Mesendoderm (in vitro differentiated cells): ENCODE results near the gene CXCL3.

Experiments
- DNase-seq: peaks from one replicate; pipeline ENCODE4 v3.0.0; 2013
- H2AK5ac ChIP-seq: 2 replicates; pipeline ENCODE4 v1.6.1; 2013; ENCODE audit warnings: low read length, inconsistent platforms
- H2BK120ac ChIP-seq: 2 replicates; pipeline ENCODE4 v1.6.1; 2013; ENCODE audit warnings: low read depth, mild to moderate bottlenecking, low read length, moderate library complexity, mixed read lengths
- H2BK15ac ChIP-seq: replicated peaks from 2 replicates; pipeline ENCODE4 v1.6.1; 2013; ENCODE audit warnings: low read depth, mild to moderate bottlenecking, moderate library complexity
- H2BK5ac ChIP-seq: 2 replicates; pipeline ENCODE4 v1.6.1; 2013; ENCODE audit warnings: low read length, inconsistent platforms
- H3K18ac ChIP-seq: 2 replicates; pipeline ENCODE4 v1.6.1; 2013; ENCODE audit warnings: mild to moderate bottlenecking, low read length, mixed read lengths
- H3K23ac ChIP-seq: one replicate; pipeline ENCODE4 v1.6.1; 2013; ENCODE audit warnings: low read length
- H3K27ac ChIP-seq: 2 replicates; pipeline ENCODE4 v1.5.1; 2013; ENCODE audit warnings: low read depth, mild to moderate bottlenecking, inconsistent platforms, low read length, moderate library complexity
- H3K27me3 ChIP-seq: 2 replicates; pipeline ENCODE4 v1.6.1; 2013; ENCODE audit warnings: low read length, control low read depth, mild to moderate bottlenecking, inconsistent platforms; ENCODE audit not compliant: insufficient read depth, poor library complexity
- H3K36me3 ChIP-seq: 2 replicates; pipeline ENCODE4 v1.6.1; 2013; ENCODE audit warnings: low read length, inconsistent platforms; ENCODE audit not compliant: control insufficient read depth, insufficient read depth
- H3K4ac ChIP-seq: one replicate; pipeline ENCODE4 v1.6.1; 2013; ENCODE audit warnings: low read depth, mild to moderate bottlenecking, low read length, moderate library complexity
- H3K4me1 ChIP-seq: 2 replicates; pipeline ENCODE4 v1.6.1; 2013; ENCODE audit warnings: low read depth, low read length, inconsistent platforms; ENCODE audit not compliant: control insufficient read depth
- H3K4me2 ChIP-seq: 2 replicates; pipeline ENCODE4 v1.6.1; 2013; ENCODE audit warnings: low read length
- H3K4me3 ChIP-seq: 2 replicates; pipeline ENCODE4 v1.5.1; 2013; ENCODE audit warnings: mild to moderate bottlenecking, low read length
- H3K56ac ChIP-seq: one replicate; pipeline ENCODE4 v1.6.1; 2013; ENCODE audit warnings: low read length
- H3K79me1 ChIP-seq: 2 replicates; pipeline ENCODE4 v1.6.1; 2013; ENCODE audit warnings: low read length, inconsistent platforms
- H3K79me2 ChIP-seq: 2 replicates; pipeline ENCODE4 v1.6.1; 2013; ENCODE audit warnings: mild to moderate bottlenecking, low read length; ENCODE audit not compliant: control insufficient read depth, insufficient read depth
- H3K9ac ChIP-seq: 2 replicates; pipeline ENCODE4 v1.6.1; 2013; ENCODE audit warnings: low read length, inconsistent platforms
- H4K5ac ChIP-seq: one replicate; pipeline ENCODE4 v1.6.1; 2013; ENCODE audit warnings: low read length
- H4K8ac ChIP-seq: one replicate; pipeline ENCODE4 v1.6.1; 2013; ENCODE audit warnings: low read depth, mild to moderate bottlenecking, control low read depth, low read length, moderate library complexity
- WGBS: extraction: QIAGEN DNeasy Blood & Tissue Kit; methylation state at CpG from one replicate; pipeline ENCODE4 v1.1.7; 2013; ENCODE audit warnings: low lambda C conversion rate, missing lambda C conversion rate; ENCODE audit not compliant: insufficient coverage; ENCODE audit errors: extremely low coverage; 5-methylcytosine and 5-hydroxymethylcytosine counted together

Gene CXCL3

DNA sequence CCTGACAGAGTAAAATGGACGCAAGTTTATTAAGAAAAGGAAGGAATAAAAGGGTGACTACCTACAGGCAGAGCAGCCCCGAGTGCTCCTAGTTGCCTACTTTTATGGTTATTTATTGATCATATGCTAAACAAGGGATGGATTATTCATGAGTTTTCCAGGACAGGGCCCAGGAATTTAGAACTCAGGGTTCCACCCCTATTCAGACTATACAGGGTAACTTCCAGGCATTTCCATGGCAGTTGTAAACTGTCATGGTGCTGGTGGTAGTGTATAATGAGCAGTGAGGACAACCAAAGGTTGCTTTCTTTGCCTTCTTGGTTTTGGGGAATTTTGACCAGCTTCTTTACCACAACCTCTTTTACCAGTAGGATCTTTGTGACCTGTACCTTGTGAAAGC, 27.7 kb upstream of the CXCL3 start:
- H2BK120ac ChIP-seq: no peak overlapping the region
- no peak overlapping the region for H3K27ac ChIP-seq
- no peak overlapping the region for H2BK15ac ChIP-seq
- WGBS: no CpG with 5 or more reads among the region's 2 CpGs
- DNase-seq: no peak
- no peak overlapping the region for H3K18ac ChIP-seq
- no peak overlapping the region for H2AK5ac ChIP-seq
- no peak overlapping the region for H3K4ac ChIP-seq
- H3K4me3 ChIP-seq: no peak overlapping the region
- no peak overlapping the region for H4K8ac ChIP-seq
- no peak overlapping the region for H3K56ac ChIP-seq
- no peak overlapping the region for H3K23ac ChIP-seq
- H3K9ac ChIP-seq: no peak overlapping the region
- H3K36me3 ChIP-seq: no peaks in the 10 kb centered on the region
- H3K79me1 ChIP-seq: no peaks in the 10 kb centered on the region
- no peaks in the 10 kb centered on the region for H3K27me3 ChIP-seq
- H2BK5ac ChIP-seq: no peak overlapping the region
- H3K4me1 ChIP-seq: no peaks in the 10 kb centered on the region
- no peaks in the 10 kb centered on the region for H3K79me2 ChIP-seq
- no peak overlapping the region for H3K4me2 ChIP-seq
- H4K5ac ChIP-seq: no peak overlapping the region

DNA sequence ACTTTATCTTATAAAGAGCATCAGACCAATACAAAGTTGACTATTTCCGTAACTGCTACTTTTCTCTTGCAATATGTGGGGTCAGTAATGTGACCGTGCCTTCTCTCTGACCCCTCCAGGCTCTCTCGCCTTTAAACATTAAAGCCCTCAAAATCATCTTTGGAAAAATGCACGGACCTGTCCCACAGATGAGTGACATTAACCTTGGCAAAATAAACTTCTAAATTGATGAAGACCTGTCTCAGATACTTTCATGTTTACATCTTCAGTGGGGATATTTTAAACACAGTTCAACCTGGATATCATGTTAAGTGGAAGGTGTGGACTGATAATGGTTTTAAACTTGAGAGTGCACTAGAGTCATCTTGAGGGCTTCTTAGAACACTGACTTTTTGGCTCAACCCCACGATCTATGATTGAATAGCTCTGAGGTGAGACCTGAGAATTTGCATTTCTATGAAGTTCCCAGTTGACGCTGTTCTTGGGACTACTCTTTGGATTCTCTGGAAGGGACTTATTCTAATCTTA, 26.7 kb upstream of the CXCL3 start:
- Histone ChIP-seq H4K8ac (no peak overlapping the region), H3K4ac (no peak overlapping the region), H3K4me1 (no peaks in the 10 kb centered on the region), H2AK5ac (no peak overlapping the region), H2BK5ac (no peak overlapping the region), H4K5ac (no peak overlapping the region), H3K9ac (no peak overlapping the region), H3K4me2 (no peak overlapping the region), H3K4me3 (no peak overlapping the region), H2BK120ac (no peak overlapping the region), H3K79me1 (no peaks in the 10 kb centered on the region), H3K56ac (no peak overlapping the region), H3K18ac (no peak overlapping the region), H2BK15ac (no peak overlapping the region), H3K27ac (no peak overlapping the region), H3K23ac (no peak overlapping the region), H3K79me2 (no peaks in the 10 kb centered on the region), H3K27me3 (no peaks in the 10 kb centered on the region), H3K36me3 (no peaks in the 10 kb centered on the region)
- WGBS: no CpG with 5 or more reads among the region's 6 CpGs
- DNase-seq: no peak

DNA sequence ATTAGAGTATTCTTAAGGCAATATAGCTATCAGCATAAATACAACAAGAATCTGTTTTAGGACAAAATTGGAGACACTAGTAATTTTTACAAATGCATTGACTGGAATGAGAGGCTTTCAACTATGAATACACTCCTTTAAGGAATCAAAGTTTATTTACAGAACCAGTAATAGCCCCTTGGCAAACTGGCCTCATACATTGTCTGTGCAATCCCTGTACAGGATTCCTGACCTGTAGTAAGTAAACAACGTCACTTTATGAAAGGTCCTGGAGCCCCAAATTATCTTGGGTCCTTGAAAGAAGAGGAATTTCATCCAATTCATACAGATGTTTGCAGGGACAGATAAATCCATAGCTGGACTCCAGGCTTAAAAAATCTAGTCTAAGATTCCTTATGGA, 25.4 kb upstream of the CXCL3 start:
- Histone ChIP-seq H2BK120ac (no peak overlapping the region), H3K9ac (no peak overlapping the region), H3K18ac (no peak overlapping the region), H3K79me1 (no peaks in the 10 kb centered on the region), H2BK5ac (no peak overlapping the region), H3K27ac (no peak overlapping the region), H2AK5ac (no peak overlapping the region), H3K56ac (no peak overlapping the region), H3K36me3 (no peaks in the 10 kb centered on the region), H4K5ac (no peak overlapping the region), H3K27me3 (no peaks in the 10 kb centered on the region), H3K23ac (no peak overlapping the region), H3K4me1 (no peaks in the 10 kb centered on the region), H4K8ac (no peak overlapping the region), H3K4me3 (no peak overlapping the region), H3K4me2 (no peak overlapping the region), H3K79me2 (no peaks in the 10 kb centered on the region), H3K4ac (no peak overlapping the region), H2BK15ac (no peak overlapping the region)
- WGBS: no CpG with 5 or more reads among the region's 1 CpG
- no peak for DNase-seq

DNA sequence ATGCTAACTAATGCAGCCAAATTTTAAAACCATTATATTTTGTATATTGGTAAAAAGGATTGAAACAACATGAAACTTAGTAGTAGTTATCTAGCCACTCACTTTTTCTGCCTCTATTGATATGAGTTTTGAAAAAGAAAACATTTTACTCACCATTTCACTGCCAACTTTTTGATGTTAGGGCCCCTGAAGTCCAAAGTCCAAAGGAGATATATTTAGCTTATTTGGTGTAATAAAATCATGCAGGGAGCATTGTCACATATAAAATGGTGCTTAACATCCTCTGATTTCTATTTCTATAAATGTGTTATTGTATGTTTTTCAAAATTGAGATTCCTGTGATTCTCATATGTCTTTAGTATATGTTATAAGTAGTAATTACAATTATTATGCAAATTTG, 24.5 kb upstream of the CXCL3 start:
- Histone ChIP-seq H2BK5ac (no peak overlapping the region), H3K79me1 (no peaks in the 10 kb centered on the region), H3K18ac (no peak overlapping the region), H2AK5ac (no peak overlapping the region), H2BK120ac (no peak overlapping the region), H3K4me2 (no peak overlapping the region), H3K23ac (no peak overlapping the region), H3K4me1 (no peaks in the 10 kb centered on the region), H3K27ac (no peak overlapping the region), H3K27me3 (no peaks in the 10 kb centered on the region), H3K4me3 (no peak overlapping the region), H4K5ac (no peak overlapping the region), H3K4ac (no peak overlapping the region), H3K79me2 (no peaks in the 10 kb centered on the region), H3K36me3 (no peaks in the 10 kb centered on the region), H4K8ac (no peak overlapping the region), H3K56ac (no peak overlapping the region), H2BK15ac (no peak overlapping the region), H3K9ac (no peak overlapping the region)
- DNase-seq: no peak

DNA sequence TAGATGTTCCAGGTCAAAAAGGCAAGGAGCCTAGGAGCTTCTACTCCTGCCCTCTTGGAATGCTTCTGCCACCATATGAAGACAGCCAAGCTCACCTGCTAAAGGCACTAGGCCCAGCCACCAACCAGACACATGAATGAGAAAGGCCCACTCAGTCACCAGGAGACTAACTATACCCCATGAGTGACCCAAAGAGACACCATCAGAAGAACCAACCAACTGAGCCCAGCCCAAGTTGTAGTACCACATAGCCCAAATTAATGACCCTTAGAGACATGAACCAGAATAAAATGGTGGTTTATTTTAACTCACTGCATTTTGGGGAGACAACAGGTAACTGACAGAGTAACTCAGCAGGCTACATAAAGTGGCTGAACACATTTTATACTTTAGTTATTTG, 22.9 kb upstream of the CXCL3 start:
- Histone ChIP-seq H4K5ac (no peak overlapping the region), H3K4ac (no peak overlapping the region), H3K36me3 (no peaks in the 10 kb centered on the region), H3K4me2 (no peak overlapping the region), H3K9ac (no peak overlapping the region), H3K4me3 (no peak overlapping the region), H3K56ac (no peak overlapping the region), H3K79me2 (no peaks in the 10 kb centered on the region), H2BK120ac (no peak overlapping the region), H3K23ac (no peak overlapping the region), H3K27ac (no peak overlapping the region), H2AK5ac (no peak overlapping the region), H3K18ac (no peak overlapping the region), H2BK15ac (no peak overlapping the region), H3K79me1 (no peaks in the 10 kb centered on the region), H4K8ac (no peak overlapping the region), H3K4me1 (no peaks in the 10 kb centered on the region), H3K27me3 (no peaks in the 10 kb centered on the region), H2BK5ac (no peak overlapping the region)
- no peak for DNase-seq

DNA sequence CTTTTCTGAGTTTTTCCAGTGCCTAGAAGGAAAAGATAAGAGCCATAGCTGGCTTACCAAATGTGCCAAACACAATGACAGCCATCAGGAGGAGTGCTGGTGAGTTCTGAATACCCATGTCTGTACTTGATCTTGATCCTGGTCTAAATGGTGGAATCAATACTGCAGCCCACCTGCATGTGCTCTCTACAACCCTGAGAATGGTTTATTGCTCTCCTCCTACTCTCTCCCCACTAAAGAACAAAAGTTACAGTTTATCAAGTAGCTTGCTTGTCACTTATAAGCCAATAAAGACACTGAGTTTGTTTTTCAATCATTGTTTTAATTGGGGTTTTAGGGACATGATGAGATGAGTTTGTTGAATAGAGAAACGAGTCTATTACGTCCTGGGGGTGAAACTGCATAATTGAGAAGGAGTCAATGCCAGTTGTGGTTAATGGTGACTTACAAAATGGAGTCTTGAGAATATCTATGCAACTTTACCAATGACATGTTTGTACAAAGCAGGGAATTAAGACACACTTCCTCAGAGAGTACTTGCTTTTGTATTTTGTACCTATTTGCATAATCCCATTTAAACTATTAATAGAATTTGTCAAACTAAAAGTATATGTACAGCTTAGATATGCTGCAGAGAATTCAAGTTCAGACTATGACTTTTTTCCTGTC, 20.8 kb upstream of the CXCL3 start:
- H3K79me1 ChIP-seq: no peaks in the 10 kb centered on the region
- no peak overlapping the region for H2BK5ac ChIP-seq
- no peaks in the 10 kb centered on the region for H3K79me2 ChIP-seq
- H2BK120ac ChIP-seq: no peak overlapping the region
- H3K23ac ChIP-seq: no peak overlapping the region
- H3K4me1 ChIP-seq: no peaks in the 10 kb centered on the region
- H3K36me3 ChIP-seq: no peaks in the 10 kb centered on the region
- DNase-seq: no peak
- no peak overlapping the region for H2BK15ac ChIP-seq
- no peak overlapping the region for H2AK5ac ChIP-seq
- H3K4ac ChIP-seq: no peak overlapping the region
- no peak overlapping the region for H4K8ac ChIP-seq
- no peaks in the 10 kb centered on the region for H3K27me3 ChIP-seq
- H3K27ac ChIP-seq: no peak overlapping the region
- no peak overlapping the region for H3K4me3 ChIP-seq
- H3K4me2 ChIP-seq: no peak overlapping the region
- H3K56ac ChIP-seq: no peak overlapping the region
- H3K9ac ChIP-seq: no peak overlapping the region
- no peak overlapping the region for H3K18ac ChIP-seq
- no CpG with 5 or more reads among the region's 2 CpGs for WGBS
- no peak overlapping the region for H4K5ac ChIP-seq
